H1 (cell line): Measurements from ENCODE around the gene TUBAL3. TPM values are rescaled to one million over a fixed set of nuclear protein-coding genes. Genes with fewer than 3 reads are reported as not detected.
A peak's percentile ranks its signal among the peaks of the same experiment; 100 is the strongest.
"Not testable (repeated sequence)": the region's sequence is repeated elsewhere in the genome, so short reads cannot be mapped to it uniquely, and the experiment has no call there.

Source experiments
- CTCF ChIA-PET: fragments of 300-600 bp; sonication (Branson Sonifier 250); formaldehyde crosslinking; loops from one replicate; lab custom pipeline; 2021; ENCODE audit not compliant: partially characterized antibody; lab: Charles Lee
- POLR2A ChIA-PET: fragments of 300-600 bp; sonication (Branson Sonifier 250); formaldehyde crosslinking; loops from one replicate; lab custom pipeline; 2021; ENCODE audit warnings: inconsistent platforms; ENCODE audit not compliant: partially characterized antibody; lab: Charles Lee
- DNase-seq, 2 experiments: peaks; one replicate each; pipeline versions ENCODE4 v3.0.0 to v3.0.0-alpha.2; 2010 to 2022; ENCODE audit warnings: low spot score in 2 of 2, low read depth in 1 of 2, mixed read lengths in 1 of 2
- FAIRE-seq: peaks from 2 replicates; lab custom pipeline; 2011; peaks lifted over from hg19 to GRCh38; lab: Jason Lieb, UNC
- H2AFZ ChIP-seq: 2 replicates; pipeline ENCODE4 v1.8.1; 2012; ENCODE audit warnings: low read length, inconsistent platforms
- H2AK5ac ChIP-seq: 2 replicates; pipeline ENCODE4 v1.6.1; 2013; ENCODE audit warnings: low read depth, low read length
- H2BK120ac ChIP-seq: replicated peaks from 2 replicates; pipeline ENCODE3; 2013; ENCODE audit warnings: low read depth, low read length, inconsistent platforms
- H2BK12ac ChIP-seq: 2 replicates; pipeline ENCODE4 v1.6.1; 2013; ENCODE audit warnings: low read depth, low read length
- H2BK15ac ChIP-seq: 2 replicates; pipeline ENCODE4 v1.6.1; 2013; ENCODE audit warnings: low read length
- H2BK20ac ChIP-seq: 2 replicates; pipeline ENCODE4 v1.6.1; 2013; ENCODE audit warnings: low read length
- H2BK5ac ChIP-seq: 2 replicates; pipeline ENCODE4 v1.6.1; 2013; ENCODE audit warnings: low read depth, low read length
- H3K14ac ChIP-seq: 2 replicates; pipeline ENCODE4 v1.6.1; 2013; ENCODE audit warnings: inconsistent platforms; ENCODE audit not compliant: insufficient read length
- H3K18ac ChIP-seq: 2 replicates; pipeline ENCODE4 v1.6.1; 2013; ENCODE audit warnings: low read length; ENCODE audit errors: extremely low read depth
- H3K23ac ChIP-seq: 2 replicates; pipeline ENCODE4 v1.6.1; 2013; ENCODE audit warnings: inconsistent platforms; ENCODE audit not compliant: insufficient read length
- H3K23me2 ChIP-seq: 2 replicates; pipeline ENCODE4 v1.6.1; 2013; ENCODE audit warnings: low read depth, low read length
- H3K27ac ChIP-seq: 2 replicates; pipeline ENCODE4 v1.6.1; 2011; ENCODE audit warnings: low read depth, low read length, inconsistent platforms
- H3K27me3 ChIP-seq, 4 experiments: replicated peaks in 1 of 4; 1 replicate in 1 of 4; 2 replicates in 3 of 4; pipeline versions ENCODE4 v1.6.1 to v1.8.1; 2011 to 2013; ENCODE audit warnings: low read length in 3 of 4, mild to moderate bottlenecking in 3 of 4, inconsistent platforms in 2 of 4, mixed read lengths in 2 of 4, moderate library complexity in 1 of 4; ENCODE audit not compliant: control insufficient read depth in 3 of 4, insufficient read depth in 3 of 4; ENCODE audit errors: extremely low read depth in 1 of 4
- H3K36me3 ChIP-seq, 4 experiments: 2 replicates each; pipeline versions ENCODE4 v1.6.1 to v1.8.1; 2011 to 2013; ENCODE audit warnings: mild to moderate bottlenecking in 4 of 4, low read length in 3 of 4, moderate library complexity in 2 of 4, control low read depth in 1 of 4, inconsistent platforms in 1 of 4; ENCODE audit not compliant: insufficient read depth in 4 of 4, control insufficient read depth in 2 of 4
- H3K4ac ChIP-seq: replicated peaks from 2 replicates; pipeline ENCODE3; 2013; ENCODE audit warnings: low read length, low read depth, mixed read lengths, inconsistent platforms; ENCODE audit not compliant: insufficient read length
- H3K4me1 ChIP-seq, 4 experiments: replicated peaks in 1 of 4; 1 replicate in 1 of 4; 2 replicates in 3 of 4; pipeline versions ENCODE4 v1.6.1 to v1.8.1; 2011 to 2013; ENCODE audit warnings: low read length in 3 of 4, inconsistent platforms in 2 of 4, mixed read lengths in 1 of 4; ENCODE audit not compliant: insufficient read depth in 4 of 4, control insufficient read depth in 3 of 4
- H3K4me2 ChIP-seq, 2 experiments: 2 replicates each; pipeline versions ENCODE4 v1.6.1 to v1.8.1; 2011 to 2013; ENCODE audit warnings: low read depth in 2 of 2, low read length in 2 of 2, control low read depth in 1 of 2, inconsistent platforms in 1 of 2, mild to moderate bottlenecking in 1 of 2; ENCODE audit not compliant: insufficient read depth in 1 of 2
- H3K4me3 ChIP-seq, 4 experiments: fragments of 200-600, 300-600 bp in 1 of 4; sonication (generic), shearing (Covaris generic), sonication (Bioruptor Twin) in 1 of 4; 2 replicates each; pipeline versions ENCODE4 v1.5.1 to v1.8.1; 2011 to 2016; ENCODE audit warnings: low read length in 4 of 4, low read depth in 3 of 4, control low read depth in 2 of 4, inconsistent platforms in 2 of 4, mild to moderate bottlenecking in 2 of 4, mixed read lengths in 1 of 4, moderate library complexity in 1 of 4; ENCODE audit not compliant: insufficient read depth in 2 of 4; ENCODE audit errors: extremely low read depth in 1 of 4
- H3K56ac ChIP-seq: replicated peaks from 2 replicates; pipeline ENCODE3; 2013; ENCODE audit warnings: low read depth, mild to moderate bottlenecking, mixed read lengths, low read length, inconsistent platforms; ENCODE audit not compliant: insufficient read length
- H3K79me1 ChIP-seq: 2 replicates; pipeline ENCODE4 v1.6.1; 2013; ENCODE audit warnings: low read depth, low read length, control low read depth
- H3K79me2 ChIP-seq, 2 experiments: 2 replicates each; pipeline versions ENCODE4 v1.6.1 to v1.8.1; 2012 to 2013; ENCODE audit warnings: low read length in 2 of 2, mild to moderate bottlenecking in 2 of 2, inconsistent platforms in 1 of 2; ENCODE audit not compliant: insufficient read depth in 2 of 2, control insufficient read depth in 1 of 2
- H3K9ac ChIP-seq, 4 experiments: replicated peaks in 1 of 4; 1 replicate in 1 of 4; 2 replicates in 3 of 4; pipeline versions ENCODE4 v1.6.1 to v1.8.1; 2011 to 2013; ENCODE audit warnings: low read depth in 3 of 4, low read length in 3 of 4, control low read depth in 2 of 4, mild to moderate bottlenecking in 2 of 4, moderate library complexity in 2 of 4, inconsistent platforms in 1 of 4; ENCODE audit errors: extremely low read depth in 1 of 4
- H3K9me3 ChIP-seq, 2 experiments: 2 replicates each; pipeline versions ENCODE4 v1.6.1 to v1.8.1; 2012 to 2013; ENCODE audit warnings: mild to moderate bottlenecking in 2 of 2, moderate library complexity in 2 of 2, control low read depth in 1 of 2, inconsistent platforms in 1 of 2, low read depth in 1 of 2, low read length in 1 of 2, mixed read lengths in 1 of 2; ENCODE audit not compliant: insufficient read depth in 2 of 2
- H4K20me1 ChIP-seq, 2 experiments: replicated peaks in 1 of 2; 2 replicates each; pipeline versions ENCODE3 to v1.8.1; 2011 to 2013; ENCODE audit warnings: inconsistent platforms in 2 of 2, low read length in 2 of 2, mild to moderate bottlenecking in 1 of 2; ENCODE audit not compliant: insufficient read depth in 2 of 2, control insufficient read depth in 1 of 2
- H4K5ac ChIP-seq: 2 replicates; pipeline ENCODE4 v1.6.1; 2013; ENCODE audit warnings: low read length, low read depth, mixed read lengths, inconsistent platforms; ENCODE audit not compliant: insufficient read length
- H4K8ac ChIP-seq: 2 replicates; pipeline ENCODE4 v1.8.0; 2013; ENCODE audit warnings: mild to moderate bottlenecking, moderate library complexity, low read length, inconsistent platforms; ENCODE audit not compliant: insufficient read depth; ENCODE audit errors: extremely low read depth
- H4K91ac ChIP-seq: replicated peaks from 2 replicates; pipeline ENCODE3; 2013; ENCODE audit warnings: low read length, mixed read lengths, inconsistent platforms; ENCODE audit not compliant: insufficient read length
- SP1 ChIP-seq: IDR thresholded peaks from 2 replicates; pipeline ENCODE4 v1.6.1; 2011; ENCODE audit warnings: low read depth, low read length
- WGBS, 2 experiments: shearing (Covaris generic) in 1 of 2; methylation state at CpG; one replicate each; pipeline versions ENCODE4 v1.1.6 to v1.1.7; 2013 to 2015; ENCODE audit warnings: low lambda C conversion rate in 2 of 2, mixed read lengths in 2 of 2, inconsistent platforms in 1 of 2, low coverage in 1 of 2, missing lambda C conversion rate in 1 of 2; ENCODE audit not compliant: insufficient replicate concordance in 2 of 2, insufficient coverage in 1 of 2, insufficient read length in 1 of 2; ENCODE audit errors: extremely low coverage in 1 of 2, missing lambda C conversion rate in 1 of 2; 5-methylcytosine and 5-hydroxymethylcytosine counted together
- polyA plus RNA-seq, 7 experiments: library from polyadenylated mRNA; depleted of rRNA in 3 of 7; stranded (reverse) in 5 of 7; unstranded in 2 of 7; fragments of >200 nt in 5 of 7; fragments of 200-250 nt in 2 of 7; gene quantifications; 1 replicate in 5 of 7; 2 replicates in 1 of 7; 4 replicates in 1 of 7; pipeline versions ENCODE4 v1.2.1 to v1.2.3, GENCODE V29; 2011 to 2013; ENCODE audit warnings: missing spikeins in 2 of 7, mixed read lengths in 2 of 7
- total RNA-seq: library from RNA; stranded (reverse); fragmentation: NEBNext Ultra II Directional; extraction: Animal tissue kit (Norgen Biotek cat#: 25700); gene quantifications from 2 replicates; pipeline ENCODE4 v1.2.1, GENCODE V29; 2021

The TUBAL3 gene
- total and polyA plus RNA-seq, 2 of the 8 experiments (the other 6 are each of a cell fraction or from before 2014, with no cell fraction given): 0.17 TPM; not detected in 1

GRCh38 chr10:5411941-5412276 lies 7.3 kb upstream of the TUBAL3 start:
- Histone ChIP-seq H3K23ac (no peak overlapping the region), H3K4me1 (peaks cover 3 to 13% (median 3%) of the 10 kb centered on the region in 4 experiments), H3K4me3 (peak overlapping the region; percentile 12 to 97 (median 73); a peak in 5 of 8 replicates), H2BK12ac (no peak overlapping the region), H4K5ac (no peak overlapping the region), H3K23me2 (peaks cover 2% of the 10 kb centered on the region), H4K8ac (no peak overlapping the region), H3K4ac (no peak overlapping the region), H3K36me3 (no peaks in the 10 kb centered on the region), H3K27ac (no peak overlapping the region), H2BK5ac (no peak overlapping the region), H3K27me3 (no peaks in the 10 kb centered on the region), H3K14ac (no peak overlapping the region), H2BK15ac (no peak overlapping the region), H3K18ac (no peak overlapping the region), H2BK20ac (no peak overlapping the region), H2BK120ac (no peak overlapping the region), H4K20me1 (peaks cover 0 to under 1% of the 10 kb centered on the region in 2 experiments), H3K56ac (no peak overlapping the region), H3K4me2 (peak overlapping the region in 1 of 2 experiments; percentile 49; a peak in 3 of 4 replicates), H3K79me1 (peaks cover 2% of the 10 kb centered on the region; the same call in 1 of the 2 replicates), H3K79me2 (peaks cover 18 to 40% of the 10 kb centered on the region in 2 experiments), H4K91ac (no peak overlapping the region), H2AFZ (peak overlapping the region; percentile 89), H2AK5ac (no peak overlapping the region), H3K9me3 (peaks cover 5 to 6% of the 10 kb centered on the region in 2 experiments; a peak in 2 of 4 replicates), H3K9ac (no peak overlapping the region)
- ChIA-PET CTCF (interaction anchor here (0.6 to 1.1 kb wide), 3 partner anchors 11 to 213 kb away, joined by 3 to 5 read pairs (median 3); no protein-coding TSS in a partner anchor), POLR2A (interaction anchor here (2.3 kb wide), 1 partner anchor 35 kb away, joined by 7 read pairs; no protein-coding TSS in a partner anchor)
- TF ChIP-seq SP1: no peak
- DNase-seq: no peak
- WGBS, 2 experiments: 79% methylated on average over 3 of the region's 3 CpGs; no CpG with 5 or more reads in 1 of the 2 experiments
- no peak for FAIRE-seq

GRCh38 chr10:5410787-5411186 lies 6.2 kb upstream of the TUBAL3 start:
- H2BK120ac ChIP-seq, H3K36me3 ChIP-seq, H3K23me2 ChIP-seq, H2AFZ ChIP-seq, H4K5ac ChIP-seq, H3K56ac ChIP-seq, H3K79me1 ChIP-seq, H3K23ac ChIP-seq, H2BK5ac ChIP-seq, DNase-seq, H3K14ac ChIP-seq, H4K8ac ChIP-seq, H2BK15ac ChIP-seq, H3K27me3 ChIP-seq, H2BK20ac ChIP-seq, FAIRE-seq, H3K4me1 ChIP-seq, H2BK12ac ChIP-seq, H3K9ac ChIP-seq, H3K18ac ChIP-seq, H3K27ac ChIP-seq, H2AK5ac ChIP-seq, H3K4me2 ChIP-seq, H3K4me3 ChIP-seq, H3K9me3 ChIP-seq, H4K91ac ChIP-seq, H4K20me1 ChIP-seq, H3K4ac ChIP-seq: not testable (repeated sequence)
- POLR2A ChIA-PET: interaction anchor here (1.5 kb wide), 1 partner anchor 11 kb away, joined by 3 read pairs; no protein-coding TSS in a partner anchor
- H3K79me2 ChIP-seq: peaks cover 16 to 29% of the 10 kb centered on the region in 2 experiments
- CTCF ChIA-PET: interaction anchor here (1.1 kb wide), 1 partner anchor 24 kb away, joined by 3 read pairs; no protein-coding TSS in a partner anchor
